DMS79 (cell line): Measurements from ENCODE around the gene TXNL4A.
A peak's percentile ranks its signal among the peaks of the same experiment; 100 is the strongest.

ENCODE experiments used
- DNase-seq: peaks from one replicate; lab custom pipeline; 2025; lab: John Stamatoyannopoulos, UW

Gene TXNL4A

GRCh38 chr18:79964330-79965118, 23.8 kb downstream of the TXNL4A start, which contains the start of gene HSBP1L1:
HSBP1L1 (plus strand) TSS chr18:79964643; CDS start chr18:79964736, 93 bp downstream.
- DNase-seq, result peak; percentile 28

GRCh38 chr18:79963658-79964329, 24.6 kb downstream of the TXNL4A start:
- DNase-seq, result no peak

GRCh38 chr18:79962835-79963657, 25.3 kb downstream of the TXNL4A start:
- DNase-seq, result no peak

- no peak for DNase-seq
Observed at GRCh38 chr18:79962311-79962710, 26.1 kb downstream of the TXNL4A start.

- no peak for DNase-seq
Observed at GRCh38 chr18:79961527-79962291, 26.7 kb downstream of the TXNL4A start.

GRCh38 chr18:79960921-79961526, 27.3 kb downstream of the TXNL4A start:
- DNase-seq, result no peak

GRCh38 chr18:79960161-79960801, 28.1 kb downstream of the TXNL4A start:
- peak; percentile 74 for DNase-seq

GRCh38 chr18:79958981-79959380, 29.4 kb downstream of the TXNL4A start:
- DNase-seq, result no peak

- DNase-seq, result no peak
Observed at GRCh38 chr18:79956276-79956675, 32.1 kb downstream of the TXNL4A start.

GRCh38 chr18:79955302-79956075, 32.9 kb downstream of the TXNL4A start:
- DNase-seq, result no peak

GRCh38 chr18:79954791-79955190, 33.6 kb downstream of the TXNL4A start:
- no peak for DNase-seq

GRCh38 chr18:79953971-79954651, 34.3 kb downstream of the TXNL4A start:
- no peak for DNase-seq

- DNase-seq, result no peak
Observed at GRCh38 chr18:79952996-79953559, 35.3 kb downstream of the TXNL4A start.

GRCh38 chr18:79952456-79952995, 35.8 kb downstream of the TXNL4A start:
- no peak for DNase-seq

- peak; percentile 24 for DNase-seq
Observed at GRCh38 chr18:79951545-79952455, 36.6 kb downstream of the TXNL4A start, which contains the start of gene SLC66A2. SLC66A2 (minus strand) TSS chr18:79951653; CDS start chr18:79950926, 727 bp downstream.

GRCh38 chr18:79950515-79951341, 37.6 kb downstream of the TXNL4A start:
- no peak for DNase-seq
